Lung (tissue), 12 donors: ENCODE data around the gene TMEM117. TPM values are rescaled to one million over a fixed set of nuclear protein-coding genes. Genes with fewer than 3 reads are reported as not detected.

Source experiments
- ATAC-seq: fragments of 200-7000 bp; cut with Tn5 transposase; one replicate; pipeline ENCODE4 v1.9.1; 2020; ENCODE audit warnings: moderate number of reproducible peaks; ENCODE audit not compliant: insufficient read depth, low FRiP score
- DNase-seq, 3 donors: peaks; one replicate each; pipeline ENCODE4 v3.0.0-alpha.2; 2013 to 2017
- H3K27ac ChIP-seq, 2 donors: one replicate each; pipeline ENCODE4 v1.5.1; 2013; ENCODE audit warnings: mild to moderate bottlenecking in 2 of 2, moderate library complexity in 2 of 2, control low read depth in 1 of 2, inconsistent platforms in 1 of 2, low read depth in 1 of 2, low read length in 1 of 2
- H3K27me3 ChIP-seq, 3 donors: one replicate each; pipeline ENCODE4 v1.5.1; 2013; ENCODE audit warnings: low read length in 2 of 3; ENCODE audit not compliant: control insufficient read depth in 3 of 3, insufficient read depth in 3 of 3
- H3K36me3 ChIP-seq, 4 donors: one replicate each; pipeline ENCODE4 v1.5.1; 2013; ENCODE audit warnings: low read length in 4 of 4, mild to moderate bottlenecking in 1 of 4, moderate library complexity in 1 of 4; ENCODE audit not compliant: control insufficient read depth in 4 of 4, insufficient read depth in 4 of 4
- H3K4me1 ChIP-seq, 5 donors: one replicate each; pipeline ENCODE4 v1.5.1; 2013; ENCODE audit warnings: low read length in 5 of 5, mild to moderate bottlenecking in 2 of 5, moderate library complexity in 1 of 5; ENCODE audit not compliant: control insufficient read depth in 5 of 5, insufficient read depth in 5 of 5
- H3K4me3 ChIP-seq: one replicate; pipeline ENCODE4 v1.5.1; 2013; ENCODE audit warnings: mild to moderate bottlenecking, control low read depth, moderate library complexity
- H3K9ac ChIP-seq, 2 donors: one replicate each; pipeline ENCODE4 v1.5.1; 2013; ENCODE audit warnings: low read length in 2 of 2, control low read depth in 1 of 2; ENCODE audit not compliant: insufficient read depth in 1 of 2
- H3K9me3 ChIP-seq, 4 donors: one replicate each; pipeline ENCODE4 v1.5.1; 2013; ENCODE audit warnings: low read length in 3 of 4, mild to moderate bottlenecking in 1 of 4, moderate library complexity in 1 of 4; ENCODE audit not compliant: control insufficient read depth in 4 of 4, insufficient read depth in 3 of 4
- WGBS, 2 donors: extraction: QIAGEN DNeasy Blood & Tissue Kit; methylation state at CpG; one replicate each; pipeline ENCODE4 v1.1.7; 2013; 5-methylcytosine and 5-hydroxymethylcytosine counted together
- polyA plus RNA-seq, 2 donors: library from polyadenylated mRNA; stranded (reverse); fragments of 200-250 nt; gene quantifications; one replicate each; pipeline ENCODE4 v1.2.1, GENCODE V29; 2013
- total RNA-seq, 2 donors: library from RNA; depleted of rRNA in 1 of 2; stranded (reverse); fragments of >200 nt in 1 of 2; gene quantifications; one replicate each; pipeline ENCODE4 v1.2.1, GENCODE V29; 2014 to 2021
- TF ChIP-seq, protein P1 (sequence below): IDR thresholded peaks from 2 replicates; pipeline ENCODE4 v1.5.1; 2012; ENCODE audit warnings: mild to moderate bottlenecking; ENCODE audit errors: control extremely low read depth, extremely low read depth
- donor health status: control.
- donor health status: control.
- donor health status: Bipolar disorder and iron deficiency.
- donor health status: healthy.
- donor health status: DM: yes; HTN: yes; CAD: no.

TMEM117 gene
- total and polyA plus RNA-seq, 4 donors = 1.2 to 6.1 (median 2.3) TPM

GRCh38 chr12:43848226-43848507 lies 12.3 kb downstream of the TMEM117 start:
- Histone ChIP-seq H3K27me3 (no peaks in the 10 kb centered on the region), H3K9me3 (no peaks in the 10 kb centered on the region), H3K27ac (no peak overlapping the region), H3K4me3 (no peak overlapping the region), H3K9ac (no peak overlapping the region), H3K4me1 (no peaks in the 10 kb centered on the region), H3K36me3 (no peaks in the 10 kb centered on the region)
- DNase-seq (no peak), ATAC-seq (no peak)
- WGBS, 2 donors = 78 to 90% methylated on average over 4 of the region's 4 CpGs
- TF ChIP-seq, protein P1, sequence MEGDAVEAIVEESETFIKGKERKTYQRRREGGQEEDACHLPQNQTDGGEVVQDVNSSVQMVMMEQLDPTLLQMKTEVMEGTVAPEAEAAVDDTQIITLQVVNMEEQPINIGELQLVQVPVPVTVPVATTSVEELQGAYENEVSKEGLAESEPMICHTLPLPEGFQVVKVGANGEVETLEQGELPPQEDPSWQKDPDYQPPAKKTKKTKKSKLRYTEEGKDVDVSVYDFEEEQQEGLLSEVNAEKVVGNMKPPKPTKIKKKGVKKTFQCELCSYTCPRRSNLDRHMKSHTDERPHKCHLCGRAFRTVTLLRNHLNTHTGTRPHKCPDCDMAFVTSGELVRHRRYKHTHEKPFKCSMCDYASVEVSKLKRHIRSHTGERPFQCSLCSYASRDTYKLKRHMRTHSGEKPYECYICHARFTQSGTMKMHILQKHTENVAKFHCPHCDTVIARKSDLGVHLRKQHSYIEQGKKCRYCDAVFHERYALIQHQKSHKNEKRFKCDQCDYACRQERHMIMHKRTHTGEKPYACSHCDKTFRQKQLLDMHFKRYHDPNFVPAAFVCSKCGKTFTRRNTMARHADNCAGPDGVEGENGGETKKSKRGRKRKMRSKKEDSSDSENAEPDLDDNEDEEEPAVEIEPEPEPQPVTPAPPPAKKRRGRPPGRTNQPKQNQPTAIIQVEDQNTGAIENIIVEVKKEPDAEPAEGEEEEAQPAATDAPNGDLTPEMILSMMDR = no peak

DNA sequence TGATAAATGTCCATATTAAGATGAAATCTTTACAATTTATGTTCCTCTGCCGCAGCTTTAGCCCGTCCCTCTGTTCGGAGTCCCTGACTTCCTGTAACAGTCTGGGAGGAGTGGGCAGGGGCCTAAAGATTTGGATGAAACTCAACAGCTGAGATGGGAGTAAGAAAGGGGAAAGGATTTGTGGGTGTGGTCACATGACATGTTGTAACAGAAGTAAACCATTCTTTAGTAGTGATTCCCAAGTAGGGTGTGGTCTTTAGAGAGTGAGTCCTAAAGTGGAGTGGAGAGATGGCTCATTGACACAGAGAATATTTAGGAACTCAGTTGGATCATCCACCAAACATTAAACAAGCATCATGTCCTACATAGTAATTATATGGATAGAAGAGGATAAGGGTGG lies 12.9 kb downstream of the TMEM117 start:
- TF ChIP-seq, protein P1 = no peak
- H3K4me3 ChIP-seq = no peak overlapping the region
- ATAC-seq (no peak), DNase-seq (no peak)
- H3K9me3 ChIP-seq = no peaks in the 10 kb centered on the region
- no peak overlapping the region for H3K27ac ChIP-seq
- no peaks in the 10 kb centered on the region for H3K27me3 ChIP-seq
- WGBS, 2 donors = 79 to 96% methylated on average over 3 of the region's 3 CpGs
- peaks cover 0 to 3% (median 0%) of the 10 kb centered on the region in 5 donors for H3K4me1 ChIP-seq
- H3K9ac ChIP-seq = no peak overlapping the region
- H3K36me3 ChIP-seq = no peaks in the 10 kb centered on the region

GRCh38 chr12:43852744-43853143 lies 16.9 kb downstream of the TMEM117 start:
- TF ChIP-seq, protein P1 = no peak
- Histone ChIP-seq H3K4me3 (no peak overlapping the region), H3K9me3 (no peaks in the 10 kb centered on the region), H3K4me1 (peaks cover 0 to 7% (median 0%) of the 10 kb centered on the region in 5 donors), H3K9ac (no peak overlapping the region), H3K27me3 (no peaks in the 10 kb centered on the region), H3K36me3 (no peaks in the 10 kb centered on the region), H3K27ac (no peak overlapping the region)
- 88 to 100% methylated on average over 1 of the region's 1 CpG for WGBS, 2 donors
- DNase-seq = no peak
- ATAC-seq = no peak

GRCh38 chr12:43856972-43857371 lies 21.1 kb downstream of the TMEM117 start:
- ATAC-seq (no peak), DNase-seq (no peak)
- no peaks in the 10 kb centered on the region for H3K9me3 ChIP-seq
- H3K27me3 ChIP-seq = no peaks in the 10 kb centered on the region
- TF ChIP-seq, protein P1 = no peak
- no peak overlapping the region for H3K9ac ChIP-seq
- H3K4me3 ChIP-seq = no peak overlapping the region
- H3K27ac ChIP-seq = no peak overlapping the region
- H3K36me3 ChIP-seq = no peaks in the 10 kb centered on the region
- H3K4me1 ChIP-seq = peaks cover 0 to 7% (median 0%) of the 10 kb centered on the region in 5 donors
- 91 to 93% methylated on average over 2 of the region's 2 CpGs for WGBS, 2 donors
